ENCODE results near the gene FAM83C. TPM values are rescaled to one million over a fixed set of nuclear protein-coding genes. Genes with fewer than 3 reads are reported as not detected.

Gene FAM83C
- polyA plus RNA-seq, 3 donors from 2014 or later = not detected

DNA sequence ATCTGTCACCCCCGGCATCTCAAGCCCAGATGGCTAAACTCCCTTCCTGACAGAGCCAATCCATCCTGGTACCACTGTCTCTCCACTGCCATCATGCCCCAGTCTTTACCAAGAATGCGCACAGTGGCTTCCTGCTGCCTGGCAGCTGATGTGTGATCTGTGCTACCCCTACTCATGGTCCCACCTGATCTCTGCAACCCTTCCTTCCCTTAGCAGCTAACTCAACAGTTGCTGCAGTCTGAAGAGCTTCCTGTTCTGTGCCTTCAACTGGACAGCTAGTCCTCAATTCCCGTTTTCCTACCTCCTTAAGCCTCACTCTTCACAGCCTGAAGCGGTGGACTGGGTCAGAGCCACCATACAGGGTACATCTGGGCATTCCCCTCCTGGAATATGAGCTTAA is 7.6 kb upstream of the FAM83C start:
- H3K4me1 Mint-ChIP-seq = peaks cover 2 to 13% of the 10 kb centered on the region in 2 donors
- no peak overlapping the region for H3K4me3 Mint-ChIP-seq
- peaks cover 3 to 5% (median 3%) of the 10 kb centered on the region in 3 donors for H3K27me3 Mint-ChIP-seq (ENCODE audit: low read depth in 3 of 3)
- no peak for DNase-seq
- no peak overlapping the region for H3K27ac Mint-ChIP-seq
- no peaks in the 10 kb centered on the region for H3K9me3 Mint-ChIP-seq
- peaks cover 0 to 4% (median 0%) of the 10 kb centered on the region in 3 donors for H3K36me3 Mint-ChIP-seq

DNA sequence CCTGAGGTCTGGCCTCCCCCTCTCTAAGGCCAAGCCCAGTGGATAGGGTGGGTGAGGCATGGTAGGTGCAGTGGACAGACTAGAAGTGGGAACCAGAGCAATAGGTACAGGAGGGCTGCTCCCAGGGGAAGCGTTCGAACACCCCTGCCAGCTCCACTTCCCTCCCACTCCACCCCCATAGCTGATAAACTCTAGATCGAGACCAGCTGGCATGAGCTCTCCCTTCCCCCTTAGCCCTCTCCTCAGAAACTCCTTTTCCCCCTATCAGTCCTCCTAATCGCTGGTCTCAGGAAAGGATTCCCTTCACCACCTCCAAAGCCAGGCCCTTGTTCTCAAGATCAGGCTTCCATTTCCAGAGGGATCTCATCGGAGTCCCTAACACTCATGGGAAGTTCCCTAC is 6.0 kb upstream of the FAM83C start:
- no peak for DNase-seq
- peaks cover 0 to 4% (median 0%) of the 10 kb centered on the region in 3 donors for H3K36me3 Mint-ChIP-seq
- H3K27ac Mint-ChIP-seq = peak overlapping the region in 1 of 6 donors; percentile 62
- H3K9me3 Mint-ChIP-seq = no peaks in the 10 kb centered on the region
- no peak overlapping the region for H3K4me3 Mint-ChIP-seq
- peaks cover 3 to 5% (median 3%) of the 10 kb centered on the region in 3 donors for H3K27me3 Mint-ChIP-seq (ENCODE audit: low read depth in 3 of 3)
- H3K4me1 Mint-ChIP-seq = peaks cover 0 to 5% of the 10 kb centered on the region in 2 donors

DNA sequence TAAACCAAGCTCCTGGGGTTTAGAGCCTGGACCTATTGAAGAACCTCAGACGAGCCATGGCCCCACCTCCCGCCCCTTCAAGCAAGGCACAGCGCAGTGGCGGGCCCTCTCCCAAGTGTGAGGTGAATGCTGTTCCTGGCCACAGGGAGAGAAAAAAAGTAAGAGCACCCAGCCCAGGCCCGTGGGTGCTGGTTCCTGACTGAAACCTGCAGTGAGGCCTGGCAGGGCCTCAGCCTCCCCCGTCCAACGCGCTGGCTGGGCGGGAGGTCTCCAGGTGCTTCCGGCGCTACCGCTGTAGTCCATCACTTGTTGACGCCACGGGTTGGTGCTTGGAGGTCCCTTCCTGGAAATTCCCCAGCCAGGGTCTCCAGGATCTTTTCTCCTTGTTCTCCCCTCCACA is 5.5 kb upstream of the FAM83C start:
- Mint-ChIP-seq H3K27ac (no peak overlapping the region), H3K4me1 (peaks cover 0 to 5% of the 10 kb centered on the region in 2 donors), H3K27me3 (ENCODE audit: low read depth in 3 of 3) (peaks cover 3 to 5% (median 5%) of the 10 kb centered on the region in 3 donors), H3K36me3 (peaks cover 0 to 4% (median 0%) of the 10 kb centered on the region in 3 donors), H3K4me3 (no peak overlapping the region), H3K9me3 (no peaks in the 10 kb centered on the region)
- DNase-seq = no peak

DNA sequence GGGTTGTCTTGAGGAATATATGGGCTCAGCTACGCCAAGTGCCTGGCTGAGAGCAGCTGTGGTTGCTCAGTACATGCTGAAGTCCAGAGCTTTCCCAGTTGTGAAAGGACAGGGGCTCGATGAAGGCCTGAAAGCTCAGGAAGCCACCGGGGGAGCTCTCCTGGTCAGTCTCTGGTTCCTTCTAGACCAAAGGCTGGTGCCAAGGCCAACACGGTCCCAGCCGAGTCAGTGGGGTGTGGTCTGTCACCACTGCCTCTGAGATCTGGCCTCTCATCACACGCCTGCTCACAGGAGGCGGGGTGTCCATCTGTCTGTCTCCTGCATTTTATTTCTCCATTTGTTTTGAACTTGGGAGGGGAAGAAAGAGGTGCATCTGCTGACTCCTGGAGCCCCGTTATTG is 4.9 kb upstream of the FAM83C start:
- Mint-ChIP-seq H3K4me1 (peaks cover 0 to 5% of the 10 kb centered on the region in 2 donors), H3K9me3 (no peaks in the 10 kb centered on the region), H3K36me3 (peaks cover 0 to 4% (median 0%) of the 10 kb centered on the region in 3 donors), H3K4me3 (no peak overlapping the region), H3K27ac (no peak overlapping the region), H3K27me3 (ENCODE audit: low read depth in 3 of 3) (peaks cover 5 to 8% (median 7%) of the 10 kb centered on the region in 3 donors)
- no peak for DNase-seq

DNA sequence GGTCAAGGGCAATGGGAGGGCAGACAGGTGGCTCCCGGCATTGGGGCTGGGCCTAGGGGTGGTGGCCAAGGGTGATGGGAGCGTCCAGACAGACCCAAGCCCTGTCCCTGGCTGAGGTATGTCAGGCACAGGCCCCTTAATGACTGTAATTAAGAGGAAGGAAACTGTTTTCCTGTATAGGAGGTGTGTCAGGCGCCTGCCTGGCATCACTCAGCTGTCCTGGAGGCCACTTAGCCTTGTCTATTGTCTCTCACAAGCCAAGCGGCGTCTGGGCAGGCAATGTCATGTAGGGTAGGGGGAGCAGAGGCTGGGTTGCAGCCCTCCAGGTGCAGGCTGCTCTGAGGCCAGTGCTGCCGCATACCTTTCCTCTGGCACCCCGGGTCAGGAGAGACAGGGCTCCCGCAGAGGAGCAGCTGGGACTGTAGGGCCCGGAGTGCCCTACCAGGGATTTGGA is 3.9 kb upstream of the FAM83C start:
- Mint-ChIP-seq H3K9me3 (no peaks in the 10 kb centered on the region), H3K27ac (peak overlapping the region in 1 of 6 donors; percentile 81)
- DNase-seq = no peak

DNA sequence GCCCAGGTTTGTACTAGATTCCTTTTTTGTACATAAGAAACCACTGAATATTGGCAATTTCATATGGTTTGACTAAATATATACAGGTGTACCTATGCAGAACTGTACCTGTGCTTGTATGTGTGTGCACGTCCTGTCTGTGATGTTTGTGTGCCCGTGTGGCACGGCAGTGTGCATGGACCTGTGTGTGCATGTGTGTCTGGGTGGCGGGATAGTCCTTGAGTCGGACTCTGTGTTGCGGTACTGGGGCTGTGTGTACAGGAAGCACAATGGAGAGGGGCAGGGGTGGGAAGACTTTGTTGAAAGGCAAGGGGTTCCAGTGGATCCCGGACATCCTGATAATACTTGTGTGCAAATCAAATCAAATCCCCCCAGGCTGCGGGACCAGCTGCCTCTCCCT is 3.4 kb upstream of the FAM83C start:
- H3K4me1 Mint-ChIP-seq = peaks cover 0 to 5% of the 10 kb centered on the region in 2 donors
- no peak overlapping the region for H3K4me3 Mint-ChIP-seq
- DNase-seq = no peak
- H3K27me3 Mint-ChIP-seq (ENCODE audit: low read depth in 3 of 3) = peaks cover 7 to 8% (median 7%) of the 10 kb centered on the region in 3 donors
- no peaks in the 10 kb centered on the region for H3K9me3 Mint-ChIP-seq
- no peaks in the 10 kb centered on the region for H3K36me3 Mint-ChIP-seq
- peak overlapping the region in 3 of 6 donors; percentile 46 to 81 (median 59) for H3K27ac Mint-ChIP-seq

More for the DNA sequence above, 3.9 kb upstream of the FAM83C start:
- Mint-ChIP-seq H3K4me1 (peaks cover 0 to 5% of the 10 kb centered on the region in 2 donors), H3K36me3 (no peaks in the 10 kb centered on the region), H3K4me3 (no peak overlapping the region), H3K27me3 (ENCODE audit: low read depth in 3 of 3) (peaks cover 5 to 8% (median 7%) of the 10 kb centered on the region in 3 donors)

DNA sequence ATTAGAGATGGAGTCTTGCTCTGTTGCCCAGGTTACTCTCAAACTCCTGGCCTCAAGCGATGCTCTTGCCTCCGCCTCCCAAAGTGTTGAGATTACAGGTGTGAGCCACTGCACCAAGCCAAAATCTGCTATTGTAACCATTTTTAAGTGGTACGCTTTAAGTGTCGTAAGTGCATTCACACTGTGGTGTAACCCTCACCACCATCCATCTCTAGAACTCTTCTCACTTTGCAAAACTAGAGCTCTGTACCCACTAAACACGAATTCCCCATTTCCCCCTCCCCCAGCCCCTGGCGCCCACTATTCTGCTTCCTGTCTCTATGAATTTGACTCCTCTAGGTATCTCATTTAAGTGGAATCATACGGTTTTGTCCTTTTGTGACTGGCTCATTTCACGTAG is 2.8 kb upstream of the FAM83C start:
- peak overlapping the region in 1 of 6 donors; percentile 81 for H3K27ac Mint-ChIP-seq

DNA sequence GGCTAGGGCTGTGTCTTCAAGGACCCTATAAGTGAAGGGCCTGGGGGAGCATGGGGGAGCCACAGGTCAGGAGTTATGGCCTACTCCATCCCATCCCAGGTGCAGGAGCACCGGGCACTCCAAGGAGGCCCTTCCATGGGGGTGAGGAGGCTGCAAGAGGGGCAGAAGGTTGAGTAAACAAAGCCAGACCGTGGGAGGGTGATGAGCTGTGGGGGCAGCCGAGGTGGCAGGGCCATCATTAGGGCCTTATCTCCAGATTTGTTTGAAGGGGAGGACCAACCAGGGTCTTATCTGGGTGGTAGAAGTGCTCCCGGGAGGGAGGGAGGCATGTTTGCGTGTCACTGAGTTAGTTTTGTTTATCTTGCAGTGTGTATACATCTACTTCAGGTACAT is 2.1 kb upstream of the FAM83C start:
- Mint-ChIP-seq H3K4me1 (peaks cover 0 to 5% of the 10 kb centered on the region in 2 donors), H3K36me3 (no peaks in the 10 kb centered on the region), H3K9me3 (no peaks in the 10 kb centered on the region), H3K27me3 (ENCODE audit: low read depth in 3 of 3) (peaks cover 5 to 8% (median 7%) of the 10 kb centered on the region in 3 donors), H3K27ac (no peak overlapping the region), H3K4me3 (no peak overlapping the region)
- no peak for DNase-seq

More for the DNA sequence above, 2.8 kb upstream of the FAM83C start:
- peak; percentile 28 to 41 (median 35) for DNase-seq
- H3K4me3 Mint-ChIP-seq = no peak overlapping the region
- peaks cover 0 to 5% of the 10 kb centered on the region in 2 donors for H3K4me1 Mint-ChIP-seq
- no peaks in the 10 kb centered on the region for H3K9me3 Mint-ChIP-seq
- H3K36me3 Mint-ChIP-seq = no peaks in the 10 kb centered on the region
- H3K27me3 Mint-ChIP-seq (ENCODE audit: low read depth in 3 of 3) = peaks cover 7 to 9% (median 8%) of the 10 kb centered on the region in 3 donors

DNA sequence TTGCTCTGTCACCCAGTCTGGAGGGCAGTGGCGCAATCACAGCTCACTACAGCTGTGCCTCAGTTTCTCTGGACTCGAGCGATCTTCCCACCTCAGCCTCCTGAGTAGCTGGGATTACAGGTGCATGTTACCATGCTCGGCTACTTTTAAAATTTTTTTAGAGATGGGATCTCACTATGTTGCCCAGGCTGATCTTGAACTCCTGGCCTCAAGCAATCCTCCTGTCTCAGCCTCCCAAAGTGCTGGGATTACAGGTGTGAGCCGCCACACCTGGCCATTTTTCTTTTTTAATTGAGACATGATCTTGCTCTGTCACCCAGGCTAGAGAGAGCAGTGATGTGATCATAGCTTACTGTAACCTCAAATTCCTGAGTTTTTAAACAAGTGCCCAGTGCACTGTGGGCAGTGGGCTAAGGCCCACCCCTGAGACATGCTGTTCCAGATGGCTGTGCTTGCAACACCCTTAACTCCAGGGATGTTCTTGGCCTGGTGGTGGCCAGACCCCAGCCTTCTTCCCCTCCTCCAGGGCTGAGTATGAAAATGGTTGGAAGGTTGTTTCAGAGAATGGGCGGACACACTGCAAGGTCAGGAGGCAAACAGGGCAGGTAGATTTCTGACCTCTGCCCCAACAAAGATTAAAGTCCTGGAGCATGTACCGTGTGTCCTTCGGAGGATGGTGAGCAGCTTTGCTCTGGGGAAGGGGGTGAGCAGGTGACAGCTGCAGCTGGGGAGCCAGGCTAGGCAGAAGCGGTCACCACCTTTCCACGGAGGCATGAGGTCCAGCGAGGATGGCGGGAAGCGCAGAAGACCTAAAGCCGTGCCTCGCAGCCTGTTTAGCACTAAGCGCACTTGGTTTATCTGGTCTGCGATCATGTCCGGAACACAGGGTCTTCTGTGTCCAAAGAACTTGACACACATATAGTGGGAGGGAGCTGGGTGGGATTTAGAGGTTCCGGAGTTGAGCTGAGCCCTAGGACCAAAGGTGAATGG is 1.4 kb upstream of the FAM83C start:
- Mint-ChIP-seq H3K27me3 (ENCODE audit: low read depth in 3 of 3) (peaks cover 5 to 8% (median 6%) of the 10 kb centered on the region in 3 donors), H3K4me1 (peaks cover 0 to 5% of the 10 kb centered on the region in 2 donors), H3K4me3 (no peak overlapping the region), H3K36me3 (no peaks in the 10 kb centered on the region), H3K9me3 (no peaks in the 10 kb centered on the region), H3K27ac (peak overlapping the region in 1 of 6 donors; percentile 4)
- no peak for DNase-seq

DNA sequence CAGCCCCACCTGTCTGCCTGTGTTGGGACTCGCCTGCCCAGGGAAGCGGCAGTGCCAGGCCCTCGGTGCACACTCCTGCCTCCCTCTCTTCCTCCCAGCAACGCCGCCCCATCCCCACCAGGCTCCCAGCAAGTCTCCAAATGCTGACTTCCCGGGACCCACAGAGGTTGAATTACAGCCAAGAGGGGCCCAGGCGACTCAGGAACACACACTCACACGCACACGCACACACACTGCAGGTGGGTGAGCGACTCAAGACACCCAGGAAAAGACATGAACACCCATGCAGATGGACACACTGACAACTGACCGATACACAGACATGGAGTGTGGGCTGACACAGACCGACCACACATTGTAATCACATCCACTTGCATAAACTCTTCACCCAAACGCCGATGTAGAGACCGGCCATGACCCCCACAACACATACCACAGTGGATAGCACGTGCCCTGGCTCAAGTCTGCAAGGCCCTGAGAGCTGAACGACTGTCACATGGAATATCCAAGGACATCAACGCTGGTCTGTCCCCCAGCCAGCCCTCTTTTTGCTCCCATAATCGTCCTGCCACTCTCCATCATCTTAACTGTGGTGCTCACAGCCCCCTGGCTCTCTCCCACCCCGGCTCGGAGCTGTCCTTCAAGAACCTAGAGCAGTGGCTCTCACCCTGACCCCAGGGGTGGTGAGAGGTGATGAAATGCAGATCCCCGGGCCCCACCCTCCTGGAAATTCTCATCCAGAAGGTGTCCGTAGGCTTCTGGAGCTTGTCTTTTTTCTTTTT is 470 bp upstream of the FAM83C start:
- Mint-ChIP-seq H3K27me3 (ENCODE audit: low read depth in 3 of 3) (peaks cover 5 to 8% (median 5%) of the 10 kb centered on the region in 3 donors), H3K4me1 (peaks cover 0 to 5% of the 10 kb centered on the region in 2 donors), H3K36me3 (no peaks in the 10 kb centered on the region), H3K4me3 (no peak overlapping the region), H3K9me3 (no peaks in the 10 kb centered on the region), H3K27ac (no peak overlapping the region)
- DNase-seq = no peak

DNA sequence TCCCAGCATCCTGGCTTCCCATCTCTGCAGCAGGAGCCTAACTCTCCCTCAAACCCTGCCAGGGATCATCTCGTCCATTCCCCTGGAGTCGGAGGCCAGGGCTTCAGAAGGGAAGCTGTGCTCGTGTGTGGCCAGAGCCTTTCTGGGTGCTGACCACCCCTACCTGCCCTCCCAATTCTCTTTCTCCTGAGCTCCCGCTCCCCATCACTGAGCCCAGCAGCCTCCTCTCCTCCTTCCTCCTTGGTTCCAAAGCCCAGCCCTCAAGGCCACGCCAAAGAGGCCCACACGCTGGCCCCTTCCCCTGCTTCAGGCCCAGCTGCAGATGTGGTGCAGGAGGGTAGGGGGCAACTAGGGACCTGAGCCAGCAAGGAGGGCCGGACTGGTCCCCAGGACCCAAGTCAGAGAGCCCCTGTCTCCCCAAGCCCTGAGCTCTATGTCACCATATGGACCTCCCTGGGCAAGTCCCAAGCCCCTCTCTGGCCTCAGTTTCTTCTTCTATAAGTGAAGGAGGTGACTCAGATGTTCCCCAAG is 1.3 kb downstream of the FAM83C start:
- H3K4me3 Mint-ChIP-seq = no peak overlapping the region
- DNase-seq = no peak
- H3K9me3 Mint-ChIP-seq = no peaks in the 10 kb centered on the region
- no peaks in the 10 kb centered on the region for H3K36me3 Mint-ChIP-seq
- peaks cover 5% of the 10 kb centered on the region in 3 donors for H3K27me3 Mint-ChIP-seq (ENCODE audit: low read depth in 3 of 3)
- peaks cover 2 to 8% of the 10 kb centered on the region in 2 donors for H3K4me1 Mint-ChIP-seq
- H3K27ac Mint-ChIP-seq = no peak overlapping the region

DNA sequence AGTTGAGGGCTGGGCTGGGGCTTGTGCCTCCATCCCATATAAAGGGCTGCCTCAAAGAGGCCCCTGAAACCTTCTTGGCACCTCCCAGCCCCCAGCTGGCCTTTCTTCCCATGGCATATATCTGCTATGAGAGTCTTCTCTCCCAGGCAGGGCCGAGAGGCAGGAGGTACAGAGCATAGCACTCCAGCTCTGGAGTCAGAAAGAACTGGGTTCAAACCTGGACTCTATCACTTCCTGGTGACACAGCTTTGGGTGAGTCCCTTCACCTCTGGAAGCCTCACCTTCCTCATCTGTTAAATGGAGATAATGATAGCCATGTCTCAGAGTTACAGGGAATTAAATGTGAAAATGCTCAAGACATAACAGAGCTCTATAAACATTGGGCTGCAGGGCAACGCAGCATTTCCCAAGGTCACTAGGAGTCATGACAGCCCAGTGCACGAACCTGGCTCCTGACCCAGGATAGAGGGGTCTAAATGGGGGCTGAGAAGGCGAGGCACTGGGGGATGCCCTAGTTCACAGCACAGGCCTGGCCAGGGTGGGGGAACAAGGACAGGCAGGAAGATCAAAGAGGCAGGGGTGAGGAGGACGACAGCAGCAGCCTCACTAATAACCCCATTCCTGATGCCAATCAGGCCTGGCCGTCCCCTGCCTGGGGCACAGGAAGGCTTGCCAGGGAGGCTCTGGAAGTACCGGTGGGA is 1.9 kb downstream of the FAM83C start:
- Mint-ChIP-seq H3K36me3 (no peaks in the 10 kb centered on the region), H3K4me3 (no peak overlapping the region), H3K9me3 (no peaks in the 10 kb centered on the region), H3K27ac (no peak overlapping the region), H3K27me3 (ENCODE audit: low read depth in 3 of 3) (peaks cover 3 to 5% (median 5%) of the 10 kb centered on the region in 3 donors), H3K4me1 (peaks cover 8 to 11% of the 10 kb centered on the region in 2 donors)
- DNase-seq = no peak

All from immature natural killer cell (primary cell).